Measurements from ENCODE around the gene SLC45A1.

SLC45A1 gene

GRCh38 chr1:8390707-8391106, 72.8 kb downstream of the SLC45A1 start:
- no peak overlapping the region for H3K4me3 ChIP-seq (ENCODE audit: low read depth, low read length)
- no peak for DNase-seq (ENCODE audit: low read depth)
- no peak for TF ChIP-seq CTCF (conservative IDR thresholded peaks at IDR 0.05; ENCODE audit: low read depth, low read length)

GRCh38 chr1:8392522-8392921, 74.6 kb downstream of the SLC45A1 start:
- H3K4me3 ChIP-seq (ENCODE audit: low read depth, low read length), result no peak overlapping the region
- no peak for DNase-seq (ENCODE audit: low read depth)
- TF ChIP-seq CTCF (conservative IDR thresholded peaks at IDR 0.05; ENCODE audit: low read depth, low read length), result no peak
